PC-3 (cell line): Measurements from ENCODE around the gene CNIH2.

Experiments used
- CTCF ChIP-seq: fragments of 300-600 bp; sonication (generic); conservative IDR thresholded peaks from 2 replicates; pipeline ENCODE4 v1.5.1; 2017; ENCODE audit warnings: antibody characterized with exemption, low read depth, mild to moderate bottlenecking, low read length
- EZH2 ChIP-seq: fragments of 300-600 bp; sonication (generic); IDR thresholded peaks from one replicate; pipeline ENCODE4 v1.6.1; 2017; ENCODE audit warnings: antibody characterized with exemption, mild to moderate bottlenecking, low read length; ENCODE audit not compliant: unreplicated experiment

- TF ChIP-seq CTCF, result no peak
- no peak for TF ChIP-seq EZH2
These were observed 26.2 kb upstream of the CNIH2 start for GRCh38 chr11:66251809-66252208.
